Raji (cell line): Measurements from ENCODE around the gene GIPC2.

Source experiments
- POLR2A ChIP-seq: IDR thresholded peaks from 2 replicates; pipeline ENCODE4 v1.6.1; 2011; ENCODE audit warnings: low read depth, low read length, control low read depth; ENCODE audit not compliant: insufficient read depth

GIPC2 gene

DNA sequence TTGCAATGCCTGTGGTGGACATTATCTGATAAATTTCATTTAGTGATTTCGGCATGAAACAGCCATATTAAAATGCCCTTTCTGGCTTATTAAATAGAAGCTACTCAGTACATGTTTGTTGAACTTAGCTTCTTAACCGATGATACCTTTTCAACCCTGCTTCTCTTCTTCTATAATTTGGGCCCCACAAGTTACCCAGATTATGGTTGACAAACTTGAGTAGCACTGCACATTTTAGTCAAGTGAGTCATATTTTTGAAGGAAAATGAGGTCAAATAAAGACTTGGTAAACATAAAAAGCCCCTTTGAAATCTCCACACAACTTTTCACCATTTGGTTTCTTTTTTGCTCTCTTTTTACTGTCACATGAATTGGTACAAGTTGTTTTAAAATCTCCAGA is 33.8 kb downstream of the GIPC2 start:
- no peak for TF ChIP-seq POLR2A

DNA sequence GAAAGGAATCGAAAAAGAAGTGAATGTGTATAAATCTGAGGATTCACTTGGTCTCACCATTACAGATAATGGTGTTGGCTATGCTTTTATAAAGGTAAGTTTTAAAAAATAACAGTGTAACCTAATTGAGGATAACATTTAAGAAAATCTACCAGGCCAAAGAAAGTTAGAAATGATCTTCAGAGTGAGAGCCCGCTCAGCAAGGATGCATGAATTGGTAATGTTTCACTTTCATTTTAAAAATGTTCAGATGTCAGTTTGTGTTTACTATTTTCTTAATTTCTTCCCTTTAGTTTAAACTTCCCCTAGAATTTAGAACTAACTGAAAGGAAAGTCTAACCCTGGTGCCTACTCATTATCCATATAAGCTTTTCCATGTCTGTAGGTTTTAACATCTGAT is 35.0 kb downstream of the GIPC2 start:
- no peak for TF ChIP-seq POLR2A

DNA sequence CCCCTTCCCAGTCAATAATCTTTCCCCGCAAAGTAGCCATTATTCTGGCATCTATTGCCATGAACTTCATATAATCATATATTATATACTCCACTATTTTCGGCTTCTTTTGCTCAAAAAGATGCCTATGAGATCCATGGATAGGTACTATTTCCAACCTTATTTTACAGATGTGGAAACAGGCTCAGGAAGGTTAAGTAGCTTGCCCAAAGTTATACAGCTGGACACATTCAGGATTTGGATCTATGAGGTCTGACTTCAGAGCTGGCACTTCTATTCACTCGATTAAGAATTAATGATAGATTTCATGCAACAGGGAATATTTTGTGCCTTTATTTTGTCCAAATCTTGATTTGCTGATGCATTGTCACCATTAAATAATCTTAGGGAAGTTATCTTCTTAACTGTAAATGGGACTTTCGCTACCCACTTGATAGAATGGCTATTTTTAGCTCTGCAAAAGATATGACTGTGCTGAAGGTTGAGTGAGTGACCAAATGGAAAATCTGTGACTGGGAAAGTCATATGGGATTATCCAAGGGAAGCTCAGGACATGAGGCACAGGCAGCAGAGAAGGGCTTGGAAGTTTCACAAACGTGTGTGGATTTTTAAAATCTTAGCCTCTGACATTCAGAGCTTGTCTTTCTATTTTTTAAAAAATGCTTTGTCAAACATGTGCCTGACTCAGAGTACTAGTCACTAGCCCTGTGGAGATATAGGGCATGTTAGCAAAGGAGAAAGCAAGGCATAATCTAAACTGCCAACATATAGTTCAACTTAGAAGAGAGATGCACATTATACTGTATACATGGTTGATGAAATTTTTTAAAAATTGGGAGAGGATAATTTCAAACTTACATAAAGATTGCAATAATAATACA is 36.5 kb downstream of the GIPC2 start:
- no peak for TF ChIP-seq POLR2A

DNA sequence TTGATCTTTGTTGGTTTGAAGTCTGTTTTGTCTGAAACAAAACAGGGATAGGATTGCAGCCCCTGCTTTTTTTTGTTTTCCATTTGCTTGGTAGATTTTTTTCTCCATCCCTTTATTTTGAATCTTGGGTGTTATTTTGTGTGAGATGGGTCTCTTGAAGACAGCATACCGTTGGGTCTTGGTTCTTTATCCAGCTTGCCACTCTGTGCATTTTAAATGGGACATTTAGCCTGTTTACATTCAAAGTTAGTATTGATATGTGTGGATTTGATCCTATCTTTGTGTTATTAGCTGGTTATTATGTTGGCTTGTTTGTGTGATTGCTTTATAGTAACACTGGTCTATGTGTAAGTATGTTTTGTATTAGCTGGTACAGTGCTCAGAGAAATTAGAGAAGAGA is 40.9 kb downstream of the GIPC2 start:
- TF ChIP-seq POLR2A: no peak

DNA sequence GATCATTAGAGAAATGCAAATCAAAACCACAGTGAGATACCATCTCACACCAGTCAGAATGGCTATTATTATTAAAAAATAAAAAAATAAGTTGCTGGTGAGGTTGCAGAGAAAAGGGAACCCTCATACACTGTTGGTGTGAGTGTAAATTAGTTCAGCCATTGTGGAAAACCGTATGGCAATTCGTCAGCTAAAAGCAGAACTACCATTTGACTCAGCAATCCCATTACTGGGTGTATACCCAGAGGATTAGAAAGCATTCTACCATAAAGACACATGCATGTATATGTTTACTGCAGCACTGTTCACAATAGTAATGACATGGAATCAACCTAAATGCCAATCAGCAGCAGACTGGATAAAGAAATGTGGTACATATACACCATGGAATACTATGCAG is 42.2 kb downstream of the GIPC2 start:
- TF ChIP-seq POLR2A: no peak

DNA sequence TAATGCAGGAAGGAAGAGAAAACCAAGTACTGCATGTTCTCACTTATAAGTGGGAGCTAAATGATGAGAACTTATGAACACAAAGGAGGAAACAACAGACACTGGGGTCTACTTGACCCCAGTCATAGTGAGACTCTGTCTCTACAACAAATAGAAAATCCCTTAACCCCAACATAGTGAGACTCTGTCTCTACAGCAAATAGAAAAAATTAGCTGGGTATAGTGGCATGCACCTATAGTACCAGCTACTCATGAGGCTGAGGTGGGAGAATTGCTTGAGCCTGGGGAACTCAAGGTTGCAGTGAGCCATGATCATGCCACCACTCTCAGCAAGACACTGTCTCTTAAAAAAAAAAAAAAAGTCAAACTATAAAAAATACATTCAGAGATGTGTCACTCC is 42.7 kb downstream of the GIPC2 start:
- no peak for TF ChIP-seq POLR2A

DNA sequence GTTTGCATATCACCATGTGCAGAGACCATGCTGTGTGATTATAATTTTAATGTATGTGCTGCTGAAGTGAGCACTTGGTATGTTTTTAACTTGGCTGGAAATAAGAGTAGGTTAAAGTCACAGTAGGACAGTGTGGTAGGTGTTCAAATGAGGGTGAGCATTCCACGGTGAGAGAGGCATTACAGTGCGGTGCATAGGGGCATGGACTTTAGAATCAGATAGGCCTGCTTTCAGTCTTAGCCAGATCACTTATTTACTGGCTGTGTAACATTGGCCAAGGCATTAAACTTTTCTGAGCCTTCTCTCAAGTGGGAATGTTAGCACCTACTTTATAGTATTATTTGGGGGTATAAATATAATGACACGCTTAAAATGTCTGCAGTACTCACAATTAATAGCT is 43.2 kb downstream of the GIPC2 start:
- no peak for TF ChIP-seq POLR2A

DNA sequence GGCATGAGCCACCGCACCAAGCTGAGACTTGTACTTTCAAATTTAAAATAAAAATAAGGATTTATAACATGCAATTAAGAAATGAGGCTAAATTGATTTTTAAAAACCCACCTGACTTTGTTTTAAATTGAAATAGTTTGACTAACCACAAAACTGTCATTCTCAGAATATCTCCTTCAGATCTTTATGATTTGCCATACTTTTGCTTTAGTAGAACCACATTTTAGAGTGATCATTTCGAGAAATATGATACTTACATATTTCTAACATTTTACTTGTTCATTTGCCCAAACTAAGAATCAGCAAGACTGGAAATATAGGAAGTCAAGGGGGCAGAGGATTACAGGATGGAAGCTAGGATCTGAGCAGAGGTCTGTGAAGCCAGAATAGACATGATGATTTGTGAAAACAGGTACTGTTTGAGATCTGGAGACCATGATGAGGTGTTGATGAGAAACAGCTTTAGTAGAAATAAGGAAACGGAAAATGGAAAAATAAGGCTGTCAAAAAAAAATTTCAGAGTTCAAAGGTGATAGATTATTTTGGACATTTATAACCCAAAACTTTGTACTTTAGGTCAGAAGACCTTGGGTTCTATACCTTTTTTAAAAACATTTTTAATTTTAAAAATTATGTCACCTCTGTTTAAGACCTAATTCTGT is 44.8 kb downstream of the GIPC2 start:
- no peak for TF ChIP-seq POLR2A

DNA sequence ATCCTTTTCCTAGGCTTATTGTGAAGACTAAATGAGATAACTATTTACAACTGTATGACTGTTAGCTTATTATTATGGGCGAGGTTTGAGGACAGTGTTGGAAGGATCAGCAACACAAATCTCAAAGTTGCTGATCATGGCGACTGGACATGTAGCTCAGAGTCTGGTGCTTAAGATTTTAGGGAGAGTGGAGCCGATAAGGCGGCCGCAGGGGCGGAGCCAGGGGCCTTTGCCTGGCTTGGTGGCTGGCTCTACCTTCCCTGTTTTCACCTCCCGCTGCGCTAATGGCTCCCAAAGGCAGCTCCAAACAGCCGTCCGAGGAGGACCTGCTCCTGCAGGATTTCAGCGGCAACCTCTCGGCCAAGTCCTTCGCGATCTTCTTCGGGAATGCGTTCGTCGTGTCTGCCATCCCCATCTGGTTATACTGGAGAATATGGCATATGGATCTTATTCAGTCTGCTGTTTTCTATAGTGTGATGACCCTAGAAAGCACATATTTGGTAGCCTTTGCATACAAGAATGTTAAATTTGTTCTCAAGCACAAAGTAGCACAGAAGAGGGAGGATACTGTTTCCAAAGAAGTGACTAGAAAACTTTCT is 45.5 kb downstream of the GIPC2 start:
- TF ChIP-seq POLR2A: no peak

DNA sequence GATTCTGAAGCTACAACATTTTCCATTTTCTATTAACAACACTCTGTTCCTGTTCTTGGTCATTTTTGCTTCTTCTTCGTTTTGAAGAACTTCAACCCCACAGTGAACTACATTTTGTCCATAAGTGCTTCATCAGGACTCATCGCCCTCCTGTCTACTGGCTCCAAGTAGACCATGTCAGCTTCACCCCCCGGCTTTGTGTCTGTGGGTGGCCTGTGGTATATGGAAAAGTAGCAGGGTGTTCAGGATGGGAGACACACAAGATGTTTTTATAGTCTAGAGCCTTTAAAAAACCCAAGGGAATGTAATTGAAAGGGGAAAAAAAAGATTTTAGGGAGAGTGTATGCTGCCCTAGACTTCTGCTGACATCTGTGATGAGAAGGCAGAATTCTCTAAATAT is 46.1 kb downstream of the GIPC2 start:
- no peak for TF ChIP-seq POLR2A

DNA sequence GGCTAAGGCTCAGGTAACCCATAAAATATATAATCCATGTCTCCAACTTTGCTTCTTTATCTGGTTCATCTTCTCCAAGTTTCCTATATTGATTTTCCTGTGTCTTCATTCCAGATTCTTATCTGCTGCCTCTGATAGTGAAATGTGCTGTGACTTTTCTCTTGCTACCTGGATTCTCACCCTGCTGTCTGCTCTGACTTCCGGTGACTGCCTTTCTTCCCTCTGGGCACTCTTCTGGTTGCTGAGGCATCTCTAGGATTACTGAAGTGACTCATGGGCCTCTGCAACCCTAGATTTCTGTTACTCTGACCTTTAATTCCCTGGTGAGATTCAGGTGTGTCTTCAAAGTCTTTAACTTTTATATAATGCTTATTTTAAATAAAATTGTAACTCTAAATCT is 46.9 kb downstream of the GIPC2 start:
- no peak for TF ChIP-seq POLR2A

DNA sequence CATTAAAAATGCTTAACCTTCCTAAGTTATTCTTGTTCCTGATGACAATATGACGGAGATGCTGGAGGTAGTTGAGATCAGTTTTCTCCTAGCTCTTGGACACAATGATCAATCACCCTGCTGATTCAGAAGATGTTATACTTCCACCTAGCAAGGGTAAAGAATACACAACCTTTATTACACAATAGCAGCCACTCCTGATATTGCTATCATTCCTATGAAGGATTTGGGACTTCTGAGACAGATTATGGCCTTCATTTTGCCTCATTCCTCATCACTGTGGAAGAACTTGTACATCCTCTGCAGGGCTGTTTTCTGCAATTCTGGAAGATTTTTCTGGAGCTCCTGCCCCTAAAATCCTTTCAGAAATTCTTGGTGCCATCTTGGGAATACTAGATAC is 47.8 kb downstream of the GIPC2 start:
- no peak for TF ChIP-seq POLR2A

DNA sequence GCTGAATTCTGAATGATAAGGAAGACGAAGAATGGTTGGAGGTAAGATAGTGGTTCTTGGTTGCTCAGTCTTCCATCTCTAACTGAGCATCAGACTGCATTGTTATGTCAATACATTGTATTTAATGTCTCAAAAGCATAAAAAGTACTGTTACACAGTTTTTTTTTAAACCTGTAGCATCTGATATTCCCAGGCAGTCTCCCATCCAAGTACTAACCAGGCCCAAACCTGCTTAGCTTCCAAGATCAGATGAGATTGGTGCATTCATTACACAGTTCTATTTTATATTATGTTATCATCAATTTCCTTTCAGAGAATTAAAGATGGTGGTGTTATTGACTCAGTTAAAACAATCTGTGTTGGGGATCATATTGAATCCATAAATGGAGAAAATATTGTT is 48.9 kb downstream of the GIPC2 start:
- TF ChIP-seq POLR2A: no peak

DNA sequence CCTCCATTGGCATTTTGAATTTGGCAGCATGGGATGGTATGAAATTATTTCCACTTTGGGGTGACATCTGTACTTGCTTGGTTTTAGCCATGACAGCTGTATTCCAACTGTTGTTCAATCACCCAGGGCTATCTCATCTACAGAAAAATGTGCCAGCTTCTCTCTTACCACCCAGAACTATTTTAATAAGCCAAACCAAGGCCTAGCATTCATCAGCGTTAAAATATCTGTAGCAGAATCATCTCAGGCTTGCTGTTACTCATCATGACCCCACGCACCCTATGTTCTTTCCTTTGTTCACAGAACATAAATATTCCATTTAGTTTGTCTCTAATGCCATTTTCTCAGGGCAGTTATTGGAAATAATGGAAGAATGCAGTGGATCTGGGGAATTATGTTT is 49.8 kb downstream of the GIPC2 start:
- TF ChIP-seq POLR2A: no peak

DNA sequence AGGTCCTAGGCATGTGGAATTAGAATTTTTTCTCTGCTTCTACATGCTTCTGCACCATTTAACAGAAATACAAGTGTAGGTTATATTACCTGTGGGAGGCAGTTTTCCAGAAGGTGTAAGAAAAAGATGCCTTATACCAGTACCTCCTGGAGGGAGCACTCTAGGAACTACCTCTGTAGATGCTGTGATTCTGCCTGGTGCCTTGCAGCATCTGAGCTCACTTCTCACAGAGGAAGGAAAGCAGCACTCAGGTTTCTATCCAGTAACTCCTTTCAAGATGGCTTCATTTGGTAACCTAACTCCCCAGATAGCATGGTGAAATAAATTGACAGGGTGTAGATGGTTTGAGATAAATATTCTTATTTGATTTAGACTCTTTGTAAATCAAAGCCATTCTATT is 50.3 kb downstream of the GIPC2 start:
- TF ChIP-seq POLR2A: no peak

DNA sequence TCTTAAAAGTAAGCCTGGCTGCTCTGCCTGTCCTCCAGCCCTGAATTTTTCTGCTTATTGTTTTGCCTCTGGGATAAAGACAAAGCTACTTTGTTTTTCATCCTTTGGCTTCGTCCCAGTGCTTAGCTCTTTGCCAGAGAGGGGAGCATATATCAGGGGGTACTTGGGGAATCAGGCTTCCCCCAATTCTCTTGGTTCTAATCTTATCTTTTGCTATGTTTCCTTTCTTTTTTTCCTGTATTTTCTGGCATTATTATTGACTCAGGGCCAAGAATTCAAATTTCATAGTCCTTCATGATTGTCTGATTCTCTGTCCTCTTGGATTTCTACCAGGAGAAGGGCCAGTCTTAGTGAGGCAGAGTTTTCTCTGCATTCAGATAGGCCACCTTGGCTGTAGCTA is 51.2 kb downstream of the GIPC2 start:
- TF ChIP-seq POLR2A: no peak
